ENCODE measurements around the gene FST.

Gene FST

GRCh38 chr5:53481887-53482716, 1.7 kb downstream of the FST start (continued):
- no peak for TF ChIP-seq ZNF544 (tag by site-specific recombination; IDR thresholded peaks at IDR 0.05)
- peak; percentile 45 for TF ChIP-seq EGR2 (tag by site-specific recombination; IDR thresholded peaks at IDR 0.05; ENCODE audit: low read depth)
- no peak for TF ChIP-seq ZBTB6 (tag by site-specific recombination; IDR thresholded peaks at IDR 0.05)
- no peak for TF ChIP-seq ZNF148 (tag by site-specific recombination; IDR thresholded peaks at IDR 0.05; ENCODE audit: borderline replicate concordance)
- TF ChIP-seq ZNF138 (tag by site-specific recombination; IDR thresholded peaks at IDR 0.05; ENCODE audit: borderline replicate concordance), result no peak
- TF ChIP-seq YY1 (tag by site-specific recombination; IDR thresholded peaks at IDR 0.05), result no peak
- TF ChIP-seq AEBP2 (tag by site-specific recombination; IDR thresholded peaks at IDR 0.05; ENCODE audit: borderline replicate concordance), result no peak
- TF ChIP-seq ZNF830 (tag by site-specific recombination; IDR thresholded peaks at IDR 0.05; ENCODE audit: low read depth), result no peak
- TF ChIP-seq SALL2 (tag by site-specific recombination; IDR thresholded peaks at IDR 0.05; ENCODE audit: borderline replicate concordance), result no peak
- no peak for TF ChIP-seq ZNF311 (tag by site-specific recombination; IDR thresholded peaks at IDR 0.05; ENCODE audit: borderline replicate concordance)
- no peak for TF ChIP-seq ZNF423 (tag by site-specific recombination; IDR thresholded peaks at IDR 0.05)
- TF ChIP-seq KLF1 (tag by site-specific recombination; IDR thresholded peaks at IDR 0.05), result no peak
- TF ChIP-seq ZNF404 (tag by site-specific recombination; IDR thresholded peaks at IDR 0.05), result no peak
- no peak for TF ChIP-seq IKZF3 (tag by site-specific recombination; IDR thresholded peaks at IDR 0.05)
- TF ChIP-seq ZNF76 (tag by site-specific recombination; IDR thresholded peaks at IDR 0.05; ENCODE audit: borderline replicate concordance, low read depth), result no peak
- no peak for TF ChIP-seq ZNF521 (tag by site-specific recombination; IDR thresholded peaks at IDR 0.05)
- TF ChIP-seq ZBTB26 (tag by site-specific recombination; optimal IDR thresholded peaks at IDR 0.05), result peak; percentile 73
- TF ChIP-seq MEIS1 (CRISPR knock-in tag; IDR thresholded peaks at IDR 0.05; ENCODE audit: borderline replicate concordance), result no peak
- no peak for TF ChIP-seq ZNF394 (tag by site-specific recombination; IDR thresholded peaks at IDR 0.05; ENCODE audit: borderline replicate concordance)
- TF ChIP-seq ZNF768 (tag by site-specific recombination; IDR thresholded peaks at IDR 0.05), result no peak
- TF ChIP-seq ZNF580 (tag by site-specific recombination; IDR thresholded peaks at IDR 0.05), result 0 out of 2 replicates have a peak, but pooled peaks have one; percentile 50
- TF ChIP-seq ZNF560 (tag by site-specific recombination; IDR thresholded peaks at IDR 0.05; ENCODE audit: borderline replicate concordance), result no peak
- TF ChIP-seq PRDM4 (tag by site-specific recombination; IDR thresholded peaks at IDR 0.05), result no peak
- TF ChIP-seq ATF2 (tag by site-specific recombination; IDR thresholded peaks at IDR 0.05; ENCODE audit: low read depth), result no peak
- no peak for TF ChIP-seq PRDM6 (tag by site-specific recombination; IDR thresholded peaks at IDR 0.05)
